ENCODE measurements around the gene CLDN20. TPM values are rescaled to one million over a fixed set of nuclear protein-coding genes. Genes with fewer than 3 reads are reported as not detected.
"Not testable (repeated sequence)": the region's sequence is repeated elsewhere in the genome, so short reads cannot be mapped to it uniquely, and the experiment has no call there.

Gene CLDN20
- total and polyA plus RNA-seq, 2 of the 8 experiments (the other 6 are each of a cell fraction or from before 2014, with no cell fraction given) = not detected

GRCh38 chr6:155230975-155231374 is 32.8 kb upstream of the CLDN20 start:
- ChIA-PET POLR2A (ENCODE audit: partially characterized antibody) (interaction anchor here (0.6 kb wide), 1 partner anchor 182 kb away, joined by 4 read pairs; no protein-coding TSS in a partner anchor), CTCF (ENCODE audit: partially characterized antibody) (interaction anchor here (1.3 to 1.6 kb wide), 2 partner anchors 12 to 17 kb away, joined by 6 to 7 read pairs; no protein-coding TSS in a partner anchor)
- H3K56ac ChIP-seq (replicated peaks; ENCODE audit: insufficient read length, low read depth, low read length); H3K4me2 ChIP-seq (ENCODE audit: insufficient read depth in 1 of 2, low read depth in 2 of 2, low read length in 2 of 2); FAIRE-seq; H2BK12ac ChIP-seq (ENCODE audit: low read depth, low read length); H4K20me1 ChIP-seq (replicated peaks in 1 of 2; ENCODE audit: control insufficient read depth in 1 of 2, insufficient read depth in 2 of 2, low read length in 2 of 2); H3K27ac ChIP-seq (ENCODE audit: low read depth, low read length); H2BK15ac ChIP-seq (ENCODE audit: low read length); H3K79me2 ChIP-seq (ENCODE audit: control insufficient read depth in 1 of 2, insufficient read depth in 2 of 2, low read length in 2 of 2); H3K14ac ChIP-seq (ENCODE audit: insufficient read length); H3K27me3 ChIP-seq (replicated peaks in 1 of 4; ENCODE audit: control insufficient read depth in 3 of 4, extremely low read depth in 1 of 4, insufficient read depth in 3 of 4, low read length in 3 of 4); H3K4me1 ChIP-seq (replicated peaks in 1 of 4; ENCODE audit: control insufficient read depth in 3 of 4, insufficient read depth in 4 of 4, low read length in 3 of 4); H3K18ac ChIP-seq (ENCODE audit: extremely low read depth, low read length); H3K79me1 ChIP-seq (ENCODE audit: low read depth, low read length); DNase-seq (ENCODE audit: low read depth in 1 of 2, low spot score in 2 of 2); H4K5ac ChIP-seq (ENCODE audit: insufficient read length, low read depth, low read length); H3K9ac ChIP-seq (replicated peaks in 1 of 4; ENCODE audit: extremely low read depth in 1 of 4, low read depth in 3 of 4, low read length in 3 of 4); H3K4ac ChIP-seq (replicated peaks; ENCODE audit: insufficient read length, low read depth, low read length); H2BK120ac ChIP-seq (replicated peaks; ENCODE audit: low read depth, low read length); H3K36me3 ChIP-seq (ENCODE audit: control insufficient read depth in 2 of 4, insufficient read depth in 4 of 4, low read length in 3 of 4); H4K91ac ChIP-seq (replicated peaks; ENCODE audit: insufficient read length, low read length); H3K4me3 ChIP-seq (ENCODE audit: extremely low read depth in 1 of 4, insufficient read depth in 2 of 4, low read depth in 3 of 4, low read length in 4 of 4); H2BK5ac ChIP-seq (ENCODE audit: low read depth, low read length); H3K9me3 ChIP-seq (ENCODE audit: insufficient read depth in 2 of 2, low read depth in 1 of 2, low read length in 1 of 2); H2AK5ac ChIP-seq (ENCODE audit: low read depth, low read length); H2BK20ac ChIP-seq (ENCODE audit: low read length); H3K23ac ChIP-seq (ENCODE audit: insufficient read length); H3K23me2 ChIP-seq (ENCODE audit: low read depth, low read length); H4K8ac ChIP-seq (ENCODE audit: extremely low read depth, insufficient read depth, low read length); H2AFZ ChIP-seq (ENCODE audit: low read length): not testable (repeated sequence)
- 59% methylated on average over 4 of the region's 4 CpGs; no CpG with 5 or more reads in 1 of the 2 experiments for WGBS, 2 experiments (ENCODE audit: extremely low coverage in 1 of 2, insufficient coverage in 1 of 2, insufficient read length in 1 of 2, insufficient replicate concordance in 2 of 2, low coverage in 1 of 2, low lambda C conversion rate in 2 of 2, missing lambda C conversion rate in 1 of 2)

All from H1 (cell line).